Vagina (tissue), 2 donors: ENCODE results near the gene DTD2. TPM values are rescaled to one million over a fixed set of nuclear protein-coding genes. Genes with fewer than 3 reads are reported as not detected.
A peak's percentile ranks its signal among the peaks of the same experiment; 100 is the strongest.

Experiments used
- DNase-seq, 2 donors: peaks; one replicate each; pipeline ENCODE4 v3.0.0-alpha.2; 2017; ENCODE audit errors: extremely low spot score in 2 of 2
- H3K27ac ChIP-seq: fragments of 200-600 bp; sonication (generic); one replicate; pipeline ENCODE4 v1.5.1; 2019
- H3K27me3 ChIP-seq: fragments of 200-600 bp; sonication (generic); one replicate; pipeline ENCODE4 v1.5.1; 2019
- H3K36me3 ChIP-seq, 2 donors: fragments of 200-600 bp; sonication (generic); one replicate each; pipeline ENCODE4 v1.5.1; 2017 to 2019
- H3K4me1 ChIP-seq: fragments of 200-600 bp; sonication (generic); one replicate; pipeline ENCODE4 v1.5.1; 2019
- H3K4me3 ChIP-seq, 2 donors: fragments of 200-600 bp; sonication (generic); 1 replicate in 1 of 2; 2 replicates in 1 of 2; pipeline ENCODE4 v1.5.1; 2016 to 2019
- H3K9me3 ChIP-seq: fragments of 200-600 bp; sonication (generic); one replicate; pipeline ENCODE4 v1.5.1; 2019
- POLR2A ChIP-seq, 2 donors: fragments of 450-650 bp; IDR thresholded peaks; one replicate each; pipeline ENCODE4 v1.6.1; 2017; ENCODE audit warnings: antibody characterized with exemption in 2 of 2, mild to moderate bottlenecking in 2 of 2, moderate library complexity in 2 of 2
- POLR2AphosphoS5 ChIP-seq, 2 donors: sonication (generic); formaldehyde crosslinking; IDR thresholded peaks; one replicate each; pipeline ENCODE4 v1.9.0; 2017; ENCODE audit warnings: antibody characterized with exemption in 2 of 2, mild to moderate bottlenecking in 2 of 2, low read depth in 1 of 2; ENCODE audit not compliant: insufficient read depth in 1 of 2
- intact Hi-C: fragments of 100-400 bp; cut with DNase I; formaldehyde crosslinking; loops from one replicate; pipeline ENCODE4 v1.15.1; 2023
- total RNA-seq: library from RNA; depleted of rRNA; stranded (reverse); fragments of >200 nt; gene quantifications from one replicate; pipeline ENCODE4 v1.2.3, GENCODE V29; 2016
- TF ChIP-seq, protein P1 (sequence below), 3 experiments: fragments of 450-650 bp in 2 of 3; fragments of 200-600 bp in 1 of 3; sonication (generic) in 1 of 3; IDR thresholded peaks; one replicate each; pipeline ENCODE4 v1.5.1; 2017 to 2019; ENCODE audit warnings: antibody characterized with exemption in 3 of 3, mild to moderate bottlenecking in 2 of 3, moderate library complexity in 2 of 3

The DTD2 gene
- total RNA-seq, 1 donor from 2014 or later: 31.7 TPM

DNA sequence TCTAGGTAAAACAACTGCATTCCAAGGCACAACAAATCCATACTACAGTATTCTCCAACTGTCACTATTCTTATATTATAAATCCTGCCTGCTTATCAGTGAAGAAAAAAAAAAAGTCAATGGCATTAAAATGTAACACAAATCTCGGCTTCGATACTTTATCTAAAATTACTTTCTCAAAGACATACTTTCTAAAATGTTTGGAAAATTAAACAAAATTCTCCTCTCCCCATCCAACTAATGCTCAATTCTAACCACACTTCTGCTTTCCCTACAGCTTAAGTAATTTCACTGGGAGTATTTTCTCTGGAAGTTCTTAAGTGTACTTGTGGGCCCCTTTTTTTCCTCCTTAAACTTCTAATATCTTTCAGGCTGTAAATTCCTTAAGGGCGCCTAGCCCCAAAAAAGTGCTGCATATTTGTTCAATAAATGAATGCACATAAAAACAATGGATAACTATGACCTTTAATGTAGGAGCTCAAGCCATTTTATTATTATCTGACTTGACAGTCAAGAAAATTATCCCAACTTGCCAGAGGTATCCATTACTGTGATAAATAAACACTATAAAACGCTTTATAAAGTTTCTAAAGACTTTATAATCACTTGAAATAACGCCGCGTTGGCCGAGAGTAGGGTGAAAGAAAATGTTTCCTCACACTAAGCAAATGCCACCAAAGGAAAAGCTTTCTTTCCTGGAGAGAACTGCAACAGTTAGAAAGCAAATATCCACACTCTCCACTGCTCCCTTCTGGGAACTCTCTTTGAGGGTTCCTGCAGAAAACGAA, 37.9 kb downstream of the DTD2 start:
- peak overlapping the region; percentile 82 for H3K27ac ChIP-seq
- intact Hi-C loops: no loop called here
- H3K9me3 ChIP-seq: no peaks in the 10 kb centered on the region
- no peaks in the 10 kb centered on the region for H3K27me3 ChIP-seq
- peak overlapping the region; percentile 78 to 82 for H3K4me3 ChIP-seq
- no peak for TF ChIP-seq POLR2A (IDR thresholded peaks at IDR 0.05)
- no peaks in the 10 kb centered on the region for H3K36me3 ChIP-seq
- DNase-seq: no peak
- H3K4me1 ChIP-seq: peaks cover 34% of the 10 kb centered on the region

DNA sequence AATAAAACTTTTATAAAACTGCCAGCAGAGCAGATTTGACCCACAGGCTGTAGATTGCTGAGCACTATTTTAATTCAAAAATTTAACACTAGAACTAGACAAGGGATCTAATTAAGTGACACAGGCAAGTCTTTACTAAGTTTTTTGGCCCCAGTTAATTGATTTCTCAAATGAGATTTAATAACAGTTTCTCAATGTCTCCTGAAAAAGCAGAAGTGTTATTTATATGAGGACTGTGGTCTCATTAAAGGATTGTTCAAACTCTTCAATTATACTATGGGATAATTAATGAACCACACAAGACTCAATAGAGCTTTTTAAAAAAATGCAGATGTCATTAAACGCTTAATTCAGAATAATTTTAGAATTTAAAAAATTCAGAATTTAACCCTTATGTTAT, 38.9 kb downstream of the DTD2 start:
- no peak overlapping the region for H3K27ac ChIP-seq

DNA sequence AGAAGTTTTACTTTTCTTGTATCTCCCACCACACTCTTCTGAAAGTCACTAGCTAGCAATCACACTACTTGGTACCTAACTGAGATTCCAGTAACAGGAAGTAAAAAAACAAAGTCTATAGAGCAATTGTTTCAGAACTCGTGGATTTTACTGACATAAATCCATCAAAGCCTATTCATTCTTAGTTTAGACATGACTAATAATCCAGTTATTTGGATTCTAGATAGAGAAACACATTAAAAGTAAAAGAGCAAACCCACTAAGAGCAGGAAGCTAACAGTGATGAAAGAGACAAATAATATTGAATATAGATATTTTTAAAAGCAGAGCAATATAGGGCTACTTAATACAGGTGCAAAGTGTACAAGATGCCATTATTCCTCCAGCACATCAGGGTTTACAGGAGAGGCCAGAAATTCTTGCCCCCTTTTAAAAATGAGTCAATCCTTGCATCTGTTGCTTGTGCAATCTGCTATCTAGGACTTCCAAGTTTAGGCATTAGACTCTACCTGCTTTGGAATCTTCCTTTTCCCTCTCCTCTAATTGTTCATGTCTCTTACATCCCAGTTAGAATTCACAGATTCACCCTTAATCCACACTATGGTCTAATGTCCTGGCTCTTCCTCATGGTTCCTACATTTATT, 43.0 kb downstream of the DTD2 start:
- Histone ChIP-seq H3K9me3 (no peaks in the 10 kb centered on the region), H3K4me3 (no peak overlapping the region), H3K27me3 (no peaks in the 10 kb centered on the region), H3K36me3 (no peaks in the 10 kb centered on the region), H3K27ac (no peak overlapping the region), H3K4me1 (peaks cover 49% of the 10 kb centered on the region)
- intact Hi-C loops: no loop called here
- no peak for DNase-seq
- no peak for TF ChIP-seq POLR2A (IDR thresholded peaks at IDR 0.05)
- TF ChIP-seq POLR2AphosphoS5 (IDR thresholded peaks at IDR 0.05; ENCODE audit: insufficient read depth in 1 of 2, low read depth in 1 of 2): no peak
- TF ChIP-seq, protein P1, sequence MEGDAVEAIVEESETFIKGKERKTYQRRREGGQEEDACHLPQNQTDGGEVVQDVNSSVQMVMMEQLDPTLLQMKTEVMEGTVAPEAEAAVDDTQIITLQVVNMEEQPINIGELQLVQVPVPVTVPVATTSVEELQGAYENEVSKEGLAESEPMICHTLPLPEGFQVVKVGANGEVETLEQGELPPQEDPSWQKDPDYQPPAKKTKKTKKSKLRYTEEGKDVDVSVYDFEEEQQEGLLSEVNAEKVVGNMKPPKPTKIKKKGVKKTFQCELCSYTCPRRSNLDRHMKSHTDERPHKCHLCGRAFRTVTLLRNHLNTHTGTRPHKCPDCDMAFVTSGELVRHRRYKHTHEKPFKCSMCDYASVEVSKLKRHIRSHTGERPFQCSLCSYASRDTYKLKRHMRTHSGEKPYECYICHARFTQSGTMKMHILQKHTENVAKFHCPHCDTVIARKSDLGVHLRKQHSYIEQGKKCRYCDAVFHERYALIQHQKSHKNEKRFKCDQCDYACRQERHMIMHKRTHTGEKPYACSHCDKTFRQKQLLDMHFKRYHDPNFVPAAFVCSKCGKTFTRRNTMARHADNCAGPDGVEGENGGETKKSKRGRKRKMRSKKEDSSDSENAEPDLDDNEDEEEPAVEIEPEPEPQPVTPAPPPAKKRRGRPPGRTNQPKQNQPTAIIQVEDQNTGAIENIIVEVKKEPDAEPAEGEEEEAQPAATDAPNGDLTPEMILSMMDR (IDR thresholded peaks at IDR 0.05): no peak

More for the DNA sequence above, 38.9 kb downstream of the DTD2 start:
- H3K4me1 ChIP-seq: peaks cover 39% of the 10 kb centered on the region
- DNase-seq: no peak
- H3K9me3 ChIP-seq: no peaks in the 10 kb centered on the region
- H3K36me3 ChIP-seq: no peaks in the 10 kb centered on the region
- intact Hi-C loops: no loop called here
- no peaks in the 10 kb centered on the region for H3K27me3 ChIP-seq
- TF ChIP-seq POLR2AphosphoS5 (IDR thresholded peaks at IDR 0.05; ENCODE audit: insufficient read depth in 1 of 2, low read depth in 1 of 2) (no peak), POLR2A (IDR thresholded peaks at IDR 0.05) (no peak)
- TF ChIP-seq, protein P1 (IDR thresholded peaks at IDR 0.05): no peak
- no peak overlapping the region for H3K4me3 ChIP-seq

DNA sequence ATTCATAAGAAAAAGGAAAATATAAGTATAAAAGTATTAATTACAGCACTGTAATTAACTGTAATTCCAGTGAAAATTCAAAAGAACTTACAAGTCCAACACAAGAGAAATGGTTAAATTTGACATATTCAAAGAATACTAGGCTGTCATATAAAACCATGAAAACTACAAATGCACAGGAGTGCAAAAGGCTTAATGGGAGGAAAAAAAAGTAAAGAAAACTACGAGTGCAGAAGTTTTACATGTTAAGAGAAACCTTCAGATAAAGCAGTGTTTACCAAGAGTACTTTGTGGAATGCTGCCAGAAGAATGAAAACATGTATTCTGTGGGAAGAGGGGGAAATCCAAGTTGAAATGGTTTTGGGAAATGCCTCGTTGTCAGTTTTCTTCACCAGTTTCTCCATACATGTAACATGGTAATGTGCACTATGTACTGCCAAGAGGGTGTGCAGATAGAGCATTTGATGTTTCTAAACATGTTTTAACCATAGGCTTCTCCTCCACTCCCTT, 46.0 kb downstream of the DTD2 start:
- Histone ChIP-seq H3K4me1 (peaks cover 32% of the 10 kb centered on the region), H3K27ac (no peak overlapping the region), H3K9me3 (no peaks in the 10 kb centered on the region), H3K27me3 (no peaks in the 10 kb centered on the region), H3K4me3 (no peak overlapping the region), H3K36me3 (no peaks in the 10 kb centered on the region)
- DNase-seq: no peak
- intact Hi-C loops: no loop called here
- TF ChIP-seq POLR2A (IDR thresholded peaks at IDR 0.05) (no peak), POLR2AphosphoS5 (IDR thresholded peaks at IDR 0.05; ENCODE audit: insufficient read depth in 1 of 2, low read depth in 1 of 2) (no peak)
- TF ChIP-seq, protein P1 (IDR thresholded peaks at IDR 0.05): no peak

DNA sequence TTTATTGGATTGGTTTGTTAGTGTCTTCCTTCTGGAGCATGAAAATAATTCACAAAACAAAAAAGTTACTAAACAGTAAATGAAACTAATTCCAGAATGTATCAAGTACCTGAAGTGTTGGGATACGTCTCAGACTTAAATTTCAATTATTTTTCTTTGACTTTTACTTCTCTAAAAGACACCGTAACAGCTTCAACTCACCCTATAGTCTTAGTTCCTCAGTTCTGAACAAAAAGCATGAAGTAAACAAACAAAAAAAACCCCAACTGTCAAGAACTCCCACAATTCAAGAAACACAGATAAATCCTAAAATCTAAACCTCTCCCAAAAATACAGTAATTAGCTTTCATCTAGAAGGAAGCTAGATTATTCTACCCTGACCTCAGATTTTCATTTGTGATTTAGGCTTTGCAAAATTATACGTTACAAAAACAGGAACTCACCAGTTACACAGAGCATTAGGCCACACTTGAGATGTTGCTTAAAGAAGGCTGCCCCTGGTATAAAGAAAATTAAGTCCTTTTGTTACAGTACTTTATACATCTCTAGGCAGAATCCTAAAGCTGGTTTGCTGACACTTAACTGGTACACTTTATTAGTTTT, 47.2 kb downstream of the DTD2 start:
- intact Hi-C loops: no loop called here
- no peaks in the 10 kb centered on the region for H3K27me3 ChIP-seq
- TF ChIP-seq POLR2AphosphoS5 (IDR thresholded peaks at IDR 0.05; ENCODE audit: insufficient read depth in 1 of 2, low read depth in 1 of 2) (no peak), POLR2A (IDR thresholded peaks at IDR 0.05) (no peak)
- TF ChIP-seq, protein P1 (IDR thresholded peaks at IDR 0.05): no peak
- H3K9me3 ChIP-seq: no peaks in the 10 kb centered on the region
- H3K4me1 ChIP-seq: peaks cover 30% of the 10 kb centered on the region
- DNase-seq: no peak
- H3K27ac ChIP-seq: no peak overlapping the region
- H3K4me3 ChIP-seq: no peak overlapping the region
- H3K36me3 ChIP-seq: no peaks in the 10 kb centered on the region
